GM18907 (cell line): ENCODE data around the gene PRIMPOL.
A peak's percentile ranks its signal among the peaks of the same experiment; 100 is the strongest.
"Not testable (repeated sequence)": the region's sequence is repeated elsewhere in the genome, so short reads cannot be mapped to it uniquely, and the experiment has no call there.

ENCODE experiments used
- ATAC-seq: cut with Tn5 transposase; IDR thresholded peaks from one replicate; pipeline ENCODE4 v1.9.1; 2021; ENCODE audit warnings: mild to moderate bottlenecking, moderate library complexity; ENCODE audit not compliant: unreplicated experiment

The PRIMPOL gene

DNA sequence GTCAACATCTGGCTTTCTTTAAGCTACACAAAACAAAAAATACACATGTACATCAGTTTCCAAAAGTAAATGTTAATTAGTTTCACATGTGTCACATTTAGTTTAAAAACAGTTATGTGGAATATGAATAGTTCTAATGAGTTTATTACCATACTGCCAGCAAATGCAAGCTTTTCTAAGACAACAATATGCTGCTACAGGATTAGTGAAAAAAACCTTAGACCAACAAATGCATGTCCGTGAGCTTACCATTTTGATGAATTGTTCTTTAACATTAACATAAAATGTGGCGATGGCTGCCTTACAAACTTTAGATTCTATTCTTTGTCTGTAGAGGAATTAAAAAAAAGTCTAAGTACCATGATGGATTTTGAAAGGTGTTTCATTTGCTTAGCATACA, 52.6 kb downstream of the PRIMPOL start:
- no peak for ATAC-seq

GRCh38 chr4:184705692-184706091, 56.2 kb downstream of the PRIMPOL start:
- ATAC-seq: no peak

- no peak for ATAC-seq
Measured at GRCh38 chr4:184706453-184706852, 56.9 kb downstream of the PRIMPOL start.

DNA sequence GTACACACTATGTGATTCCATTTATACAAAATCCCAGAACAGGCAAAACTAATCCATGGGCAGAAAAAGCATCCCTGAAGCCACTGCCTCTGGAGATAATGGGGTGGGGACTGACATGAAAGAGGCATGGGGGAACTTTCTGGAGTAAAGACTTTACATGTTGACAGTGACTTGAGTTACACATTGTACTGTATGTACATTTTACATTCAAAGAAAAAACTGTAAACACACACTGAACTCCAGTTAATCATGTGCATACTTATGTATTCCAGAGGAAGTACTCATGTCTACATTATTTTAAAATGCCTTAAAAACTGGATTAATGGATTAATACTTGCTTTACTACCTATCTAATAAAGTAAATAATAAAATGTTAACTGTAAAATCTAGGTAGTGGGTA, 62.8 kb downstream of the PRIMPOL start:
- no peak for ATAC-seq

GRCh38 chr4:184713887-184714286, 64.3 kb downstream of the PRIMPOL start:
- ATAC-seq: no peak

DNA sequence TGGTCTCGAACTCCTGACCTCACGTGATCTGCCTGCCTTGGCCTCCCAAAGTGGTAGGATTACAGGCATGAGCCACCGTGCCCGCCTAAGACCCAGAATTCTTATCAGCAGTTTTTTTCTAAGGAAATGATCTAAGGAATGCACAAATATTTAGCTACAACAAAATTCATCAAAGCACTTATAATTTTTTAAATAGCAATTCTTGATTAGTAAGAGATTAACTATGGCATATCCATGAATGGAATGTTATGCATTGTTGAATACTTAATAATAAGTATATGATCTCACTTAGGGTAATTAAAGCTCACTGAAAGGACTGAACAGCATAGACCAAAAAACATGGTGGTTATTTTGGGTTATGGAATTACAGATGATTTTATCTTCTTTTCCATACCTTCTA, 66.0 kb downstream of the PRIMPOL start:
- no peak for ATAC-seq

DNA sequence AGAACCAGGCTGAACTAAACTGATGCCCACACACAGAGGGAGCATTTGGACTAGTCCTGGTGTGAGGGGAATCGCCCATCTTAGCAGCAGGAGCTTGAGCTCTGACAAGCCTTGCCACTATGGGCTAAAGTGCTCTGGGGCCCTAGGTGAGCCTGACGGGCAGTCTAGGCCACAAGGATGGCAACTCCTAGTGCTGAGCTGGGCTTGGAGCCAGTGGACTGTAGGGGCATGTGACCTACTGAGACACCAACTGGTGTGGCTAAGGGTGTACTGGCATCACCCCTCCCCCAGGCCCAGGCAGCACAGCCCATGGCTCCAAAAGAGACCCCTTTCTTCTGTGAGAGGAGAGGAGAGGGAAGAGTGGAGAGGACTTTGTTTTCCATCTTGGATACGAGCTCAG, 69.9 kb downstream of the PRIMPOL start:
- ATAC-seq: no peak

GRCh38 chr4:184721254-184721653, 71.7 kb downstream of the PRIMPOL start:
- no peak for ATAC-seq

GRCh38 chr4:184722798-184723197, 73.3 kb downstream of the PRIMPOL start:
- ATAC-seq: no peak

DNA sequence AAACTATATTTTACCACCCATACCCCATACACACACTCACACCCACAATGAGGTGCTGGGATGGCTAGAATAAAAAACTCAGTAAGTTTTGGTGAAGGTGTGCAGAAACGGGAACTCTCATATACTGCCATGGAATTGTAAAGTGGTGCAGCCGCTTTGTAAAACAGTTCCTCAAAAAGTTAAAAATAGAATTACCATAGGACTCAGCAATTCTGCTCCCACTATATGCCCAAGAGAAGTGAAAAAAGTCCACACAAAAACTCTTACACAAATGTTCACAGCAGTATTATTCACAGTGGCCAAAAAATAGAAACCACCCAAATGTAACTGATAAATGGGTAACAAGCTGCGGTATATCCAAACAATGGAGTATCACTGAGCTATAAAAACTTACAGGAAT, 77.9 kb downstream of the PRIMPOL start:
- ATAC-seq: no peak

DNA sequence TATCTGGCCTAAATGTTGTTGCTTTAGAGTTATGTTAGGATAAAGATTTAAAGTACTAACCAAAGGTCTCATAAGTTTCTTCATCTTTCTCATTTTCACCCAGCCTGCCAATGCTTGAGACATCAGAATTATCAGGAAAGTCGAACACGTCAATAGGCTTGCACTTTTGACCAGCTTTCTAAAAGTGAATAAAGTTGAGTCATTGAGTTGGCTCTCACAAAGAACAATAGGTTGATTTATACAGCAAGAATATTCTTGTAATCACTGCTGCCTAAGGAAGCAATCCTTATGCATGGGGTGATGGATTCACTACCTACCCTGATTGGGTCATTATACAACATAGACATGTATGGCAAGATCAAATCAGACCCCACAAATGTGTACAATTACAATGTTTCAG, 79.3 kb downstream of the PRIMPOL start:
- ATAC-seq: no peak

DNA sequence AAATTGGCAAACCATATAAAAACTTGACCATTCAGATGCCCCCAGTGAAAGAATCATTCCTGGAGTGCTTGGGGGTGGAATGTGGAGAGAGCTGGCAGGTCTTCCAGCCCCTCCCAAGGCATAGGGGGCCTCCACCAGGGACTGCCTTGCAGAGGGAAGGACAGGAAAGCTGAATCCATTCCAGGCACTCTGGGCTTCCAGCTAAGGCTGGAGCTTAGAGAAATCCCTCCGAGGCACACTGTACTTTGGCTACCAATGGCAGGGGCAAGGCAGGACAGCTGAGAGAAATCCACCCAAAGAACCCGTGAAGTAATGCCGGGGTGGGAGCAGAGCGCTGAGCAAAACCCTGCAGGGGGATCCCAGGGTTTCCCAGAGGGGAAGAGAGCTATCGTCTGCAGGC, 80.4 kb downstream of the PRIMPOL start:
- no peak for ATAC-seq

DNA sequence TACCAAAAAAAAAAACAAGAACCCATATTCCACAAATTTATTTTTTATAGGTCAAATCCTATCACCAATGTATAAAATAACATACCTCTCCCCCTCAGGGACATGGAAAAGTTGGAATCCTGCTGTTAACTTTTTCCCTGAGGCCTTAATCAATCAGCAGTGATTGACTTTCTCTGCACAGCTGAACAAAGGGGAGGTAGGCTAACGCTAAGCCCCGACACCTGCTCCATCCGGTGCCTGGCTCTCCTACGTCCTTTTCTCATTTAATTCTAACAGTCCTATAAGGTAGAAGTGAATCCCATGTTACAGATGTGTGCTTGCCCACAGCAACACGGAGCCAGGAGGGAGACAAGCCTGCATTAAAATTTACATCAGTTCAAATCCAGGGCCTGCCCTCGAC, 81.5 kb downstream of the PRIMPOL start:
- no peak for ATAC-seq

- ATAC-seq: no peak
Measured at GRCh38 chr4:184732126-184732525, 82.6 kb downstream of the PRIMPOL start.

- peak; percentile 94 for ATAC-seq
Measured at GRCh38 chr4:184733654-184734524, 84.4 kb downstream of the PRIMPOL start, which contains the start of gene CENPU. TSS of gene CENPU (minus strand) at chr4:184734096. CDS start at chr4:184734062, 34 bp downstream.

DNA sequence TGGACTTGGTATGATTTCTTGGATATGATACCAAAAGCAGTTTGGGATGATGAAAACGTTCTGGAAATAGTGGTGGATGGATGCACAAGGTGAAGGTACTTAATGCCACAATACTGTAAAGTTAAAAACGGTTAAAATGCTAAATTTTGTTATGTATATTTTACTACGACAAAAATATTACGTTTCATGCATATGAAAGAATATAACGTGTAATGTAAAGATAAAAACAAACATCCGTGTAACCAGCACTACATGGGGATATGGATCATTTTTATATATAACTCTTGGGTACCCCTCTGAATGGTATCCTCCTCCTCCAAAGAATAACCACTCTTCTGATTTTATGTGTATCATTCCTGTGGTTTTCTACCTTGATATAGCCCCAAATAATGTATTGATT, 85.2 kb downstream of the PRIMPOL start:
- no peak for ATAC-seq

- not testable (repeated sequence) for ATAC-seq
Measured at GRCh38 chr4:184739575-184739974, 90.0 kb downstream of the PRIMPOL start.

DNA sequence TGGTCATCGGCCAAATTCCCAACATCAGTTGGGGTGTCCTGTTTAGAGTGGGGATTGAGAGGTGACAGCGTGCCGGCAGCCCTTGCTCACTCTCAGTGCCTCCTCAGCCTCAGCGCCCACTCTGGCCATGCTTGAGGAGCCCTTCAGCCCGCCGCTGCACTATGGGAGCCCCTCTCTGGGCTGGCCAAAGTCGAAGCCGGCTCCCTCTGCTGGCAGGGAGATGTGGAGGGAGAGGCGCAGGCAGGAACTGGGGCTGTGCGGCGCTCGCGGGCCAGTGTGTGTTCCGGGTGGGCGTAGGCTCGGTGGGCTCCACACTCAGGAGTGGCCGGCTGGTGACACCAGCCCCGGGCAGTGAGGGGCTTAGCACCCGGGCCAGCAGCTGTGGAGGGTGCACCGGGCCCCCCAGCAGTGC, 91.4 kb downstream of the PRIMPOL start:
- no peak for ATAC-seq

DNA sequence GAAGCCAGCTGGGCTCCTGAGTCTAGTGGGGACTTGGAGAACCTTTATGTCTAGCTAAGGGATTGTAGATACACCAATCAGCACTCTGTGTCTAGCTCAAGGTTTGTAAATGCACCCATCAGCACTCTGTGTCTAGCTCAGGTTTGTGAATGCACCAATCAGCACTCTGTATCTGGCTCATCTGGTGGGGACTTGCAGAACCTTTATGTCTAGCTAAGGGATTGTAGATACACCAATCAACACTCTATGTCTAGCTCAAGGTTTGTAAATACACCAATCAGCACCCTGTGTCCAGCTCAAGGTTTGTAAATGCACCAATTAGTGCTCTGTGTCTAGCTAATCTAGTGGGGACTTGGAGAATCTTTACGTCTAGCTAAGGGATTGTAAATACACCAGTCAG, 92.1 kb downstream of the PRIMPOL start:
- not testable (repeated sequence) for ATAC-seq

DNA sequence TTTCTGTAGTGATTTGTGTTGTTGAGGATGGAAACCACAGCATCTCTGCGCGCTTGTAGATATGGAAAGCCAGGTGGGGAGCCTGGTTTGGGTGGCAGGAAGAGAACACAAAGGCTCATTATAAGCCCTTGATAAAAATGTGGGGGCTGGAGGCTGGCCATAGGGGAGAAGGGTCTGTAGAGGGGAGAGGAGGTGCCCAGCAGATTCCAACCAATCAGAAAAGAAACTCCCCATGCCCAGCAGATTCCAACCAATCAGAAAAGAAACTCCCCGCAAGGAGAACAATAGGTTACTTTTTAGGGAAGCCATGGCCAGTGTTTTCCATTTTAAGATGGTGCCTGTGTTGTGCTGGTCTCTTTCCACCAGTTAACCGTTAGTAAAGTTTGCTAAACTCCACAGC, 94.1 kb downstream of the PRIMPOL start:
- ATAC-seq: no peak

DNA sequence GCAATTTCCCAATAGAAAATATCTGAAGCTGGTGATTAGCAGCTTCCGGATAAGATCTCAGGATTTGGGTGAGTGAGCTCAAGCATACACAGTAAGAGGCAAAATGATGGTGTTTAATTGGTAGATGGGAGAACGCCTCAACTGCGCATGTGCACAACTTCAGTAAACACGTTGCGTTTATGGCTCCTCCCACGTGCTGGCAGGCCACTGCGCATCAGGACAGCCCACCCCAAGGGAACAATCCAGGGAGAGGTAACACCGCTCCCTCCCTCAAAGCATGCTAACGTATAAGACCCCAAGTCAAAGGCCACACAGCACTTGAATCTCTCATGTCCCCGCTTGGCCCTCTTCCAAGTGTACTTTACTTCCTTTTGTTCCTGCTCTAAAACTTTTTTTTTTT, 94.7 kb downstream of the PRIMPOL start:
- no peak for ATAC-seq
